ENCODE results near the gene CCSER1. TPM values are rescaled to one million over a fixed set of nuclear protein-coding genes. Genes with fewer than 3 reads are reported as not detected.
"Not testable (repeated sequence)": the region's sequence is repeated elsewhere in the genome, so short reads cannot be mapped to it uniquely, and the experiment has no call there.

The CCSER1 gene
- total and polyA plus RNA-seq, 8 donors = 2.0 to 9.0 (median 4.2) TPM

- no peak for TF ChIP-seq CTCF (IDR thresholded peaks at IDR 0.05)
- Histone ChIP-seq H3K36me3 (no peaks in the 10 kb centered on the region), H3K4me1 (no peaks in the 10 kb centered on the region), H3K27ac (no peak overlapping the region), H3K27me3 (no peaks in the 10 kb centered on the region), H3K9me3 (peaks cover 0 to 10% of the 10 kb centered on the region in 2 donors), H3K4me3 (no peak overlapping the region)
- ATAC-seq = no peak
- DNase-seq = no peak
- intact Hi-C loops (cut with DNase I) = no loop called here
Observed at GRCh38 chr4:91267543-91267942, 1140.3 kb downstream of the CCSER1 start.

- intact Hi-C loops (cut with DNase I); H3K27me3 ChIP-seq; H3K36me3 ChIP-seq: not testable (repeated sequence)
Observed at GRCh38 chr4:91268481-91268880, 1141.3 kb downstream of the CCSER1 start.

GRCh38 chr4:91268913-91269312 is 1141.7 kb downstream of the CCSER1 start:
- intact Hi-C loops (cut with DNase I) = no loop called here
- H3K27ac ChIP-seq = no peak overlapping the region
- no peaks in the 10 kb centered on the region for H3K27me3 ChIP-seq
- peaks cover 0 to 16% of the 10 kb centered on the region in 2 donors for H3K9me3 ChIP-seq
- no peaks in the 10 kb centered on the region for H3K4me1 ChIP-seq
- no peak for DNase-seq
- no peak overlapping the region for H3K4me3 ChIP-seq
- ATAC-seq = no peak
- no peaks in the 10 kb centered on the region for H3K36me3 ChIP-seq
- no peak for TF ChIP-seq CTCF (IDR thresholded peaks at IDR 0.05)

More at GRCh38 chr4:91268481-91268880, 1141.3 kb downstream of the CCSER1 start:
- H3K27ac ChIP-seq, H3K4me3 ChIP-seq, H3K4me1 ChIP-seq, ATAC-seq, DNase-seq: not testable (repeated sequence)
- H3K9me3 ChIP-seq = peaks cover 0 to 16% of the 10 kb centered on the region in 2 donors

- Histone ChIP-seq H3K27ac (no peak overlapping the region), H3K36me3 (no peaks in the 10 kb centered on the region), H3K4me3 (no peak overlapping the region), H3K4me1 (no peaks in the 10 kb centered on the region), H3K27me3 (no peaks in the 10 kb centered on the region), H3K9me3 (peaks cover 0 to 19% of the 10 kb centered on the region in 2 donors)
- intact Hi-C loops (cut with DNase I) = no loop called here
- no peak for TF ChIP-seq CTCF (IDR thresholded peaks at IDR 0.05)
- ATAC-seq (no peak), DNase-seq (no peak)
Observed at GRCh38 chr4:91279899-91280298, 1152.7 kb downstream of the CCSER1 start.

GRCh38 chr4:91280551-91281290 is 1153.5 kb downstream of the CCSER1 start:
- no peaks in the 10 kb centered on the region for H3K4me1 ChIP-seq
- no peak overlapping the region for H3K4me3 ChIP-seq
- DNase-seq (no peak), ATAC-seq (no peak)
- no peaks in the 10 kb centered on the region for H3K27me3 ChIP-seq
- H3K36me3 ChIP-seq = no peaks in the 10 kb centered on the region
- no peak overlapping the region for H3K27ac ChIP-seq
- intact Hi-C loops (cut with DNase I) = no loop called here
- H3K9me3 ChIP-seq = peaks cover 0 to 19% of the 10 kb centered on the region in 2 donors
- no peak for TF ChIP-seq CTCF (IDR thresholded peaks at IDR 0.05)

- no peak for TF ChIP-seq CTCF (IDR thresholded peaks at IDR 0.05)
Observed at GRCh38 chr4:91282217-91282616, 1155.0 kb downstream of the CCSER1 start.

More at GRCh38 chr4:91282217-91282616, 1155.0 kb downstream of the CCSER1 start:
- peaks cover 0 to 19% of the 10 kb centered on the region in 2 donors for H3K9me3 ChIP-seq
- intact Hi-C loops (cut with DNase I) = no loop called here
- H3K27me3 ChIP-seq = no peaks in the 10 kb centered on the region
- ATAC-seq (no peak), DNase-seq (no peak)
- no peak overlapping the region for H3K4me3 ChIP-seq
- H3K27ac ChIP-seq = no peak overlapping the region
- no peaks in the 10 kb centered on the region for H3K4me1 ChIP-seq
- no peaks in the 10 kb centered on the region for H3K36me3 ChIP-seq
